ENCODE data around the gene C11orf65.

Gene C11orf65

GRCh38 chr11:108364159-108364558, 103.2 kb downstream of the C11orf65 start:
- no peak for DNase-seq

- DNase-seq, result no peak
These were observed 115.9 kb downstream of the C11orf65 start for GRCh38 chr11:108351468-108351867.

GRCh38 chr11:108346451-108346850, 120.9 kb downstream of the C11orf65 start:
- DNase-seq, result no peak

GRCh38 chr11:108345767-108346166, 121.6 kb downstream of the C11orf65 start:
- DNase-seq, result no peak

GRCh38 chr11:108343714-108344113, 123.6 kb downstream of the C11orf65 start:
- DNase-seq, result no peak

- DNase-seq, result no peak
These were observed 125.7 kb downstream of the C11orf65 start for GRCh38 chr11:108341654-108342053.

- DNase-seq, result no peak
These were observed 126.4 kb downstream of the C11orf65 start for GRCh38 chr11:108340973-108341372.

GRCh38 chr11:108338750-108339149, 128.6 kb downstream of the C11orf65 start:
- no peak for DNase-seq

GRCh38 chr11:108333403-108333899, 133.9 kb downstream of the C11orf65 start:
- DNase-seq, result no peak
